Cardiac fibroblast (primary cell): ENCODE results near the gene MRC2.
A peak's percentile ranks its signal among the peaks of the same experiment; 100 is the strongest.

Experiments used
- DNase-seq, 2 donors: peaks; one replicate each; pipeline versions ENCODE4 v3.0.0 to v3.0.0-alpha.2; 2010; ENCODE audit warnings: low read depth in 2 of 2
- H3K4me3 ChIP-seq, 2 donors: replicated peaks in 1 of 2; 1 replicate in 1 of 2; 2 replicates in 1 of 2; pipeline ENCODE4 v1.5.1; 2011; ENCODE audit warnings: low read depth in 2 of 2, low read length in 2 of 2, mild to moderate bottlenecking in 2 of 2, moderate library complexity in 1 of 2
- CTCF ChIP-seq: IDR thresholded peaks from one replicate; pipeline ENCODE4 v1.5.1; 2011; ENCODE audit warnings: low read depth, mild to moderate bottlenecking, low read length, inconsistent platforms

MRC2 gene

GRCh38 chr17:62627904-62628633, 599 bp downstream of the MRC2 start:
- peak overlapping the region; percentile 74 to 78 for H3K4me3 ChIP-seq
- no peak for TF ChIP-seq CTCF
- peak; percentile 77 to 84 for DNase-seq

- peak; percentile 43 to 64 for DNase-seq
- H3K4me3 ChIP-seq: peak overlapping the region; percentile 74 to 78
- TF ChIP-seq CTCF: no peak
Measured at GRCh38 chr17:62628831-62629555, 1.5 kb downstream of the MRC2 start.

- H3K4me3 ChIP-seq: peak overlapping the region; percentile 74 to 78
- DNase-seq: peak in 1 of 2 donors; percentile 38
- TF ChIP-seq CTCF: no peak
Measured at GRCh38 chr17:62629556-62630364, 2.3 kb downstream of the MRC2 start.

GRCh38 chr17:62630365-62631085, 3.1 kb downstream of the MRC2 start:
- no peak for TF ChIP-seq CTCF
- H3K4me3 ChIP-seq: peak overlapping the region; percentile 5 to 78
- no peak for DNase-seq

- no peak overlapping the region for H3K4me3 ChIP-seq
- no peak for TF ChIP-seq CTCF
- no peak for DNase-seq
Measured at GRCh38 chr17:62631086-62631935, 3.8 kb downstream of the MRC2 start.
